ENCODE data around the gene SLC31A1. TPM values are rescaled to one million over a fixed set of nuclear protein-coding genes. Genes with fewer than 3 reads are reported as not detected.

SLC31A1 gene
- total RNA-seq, 6 experiments from 2014 or later: 31.8 to 39.6 (median 36.7) TPM

DNA sequence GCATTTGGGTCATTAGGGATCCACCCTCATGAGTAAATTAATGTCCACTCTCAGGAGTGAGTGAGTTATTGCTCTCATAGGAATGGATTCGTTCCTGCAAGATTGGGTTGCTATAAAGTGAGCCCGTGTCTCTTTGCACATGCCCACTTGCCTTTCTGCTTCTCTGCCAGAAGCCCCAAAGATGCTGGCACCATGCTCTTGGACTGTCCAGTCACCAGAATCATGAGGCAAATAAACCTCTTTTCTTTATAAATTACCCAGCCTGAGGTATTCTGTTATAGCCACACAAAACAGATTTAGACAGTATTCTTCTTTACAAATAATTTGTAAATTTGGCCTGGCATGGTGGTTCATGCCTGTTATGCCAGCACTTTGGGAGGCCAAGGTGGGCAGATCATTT is 29.5 kb downstream of the SLC31A1 start:
- no peak for DNase-seq
- no peak overlapping the region for H3K27ac Mint-ChIP-seq
- H3K36me3 Mint-ChIP-seq (ENCODE audit: low read depth): peaks cover 9% of the 10 kb centered on the region; the same call in 1 of the 2 replicates
- H3K4me3 Mint-ChIP-seq: no peak overlapping the region
- H3K9me3 Mint-ChIP-seq: no peaks in the 10 kb centered on the region
- TF ChIP-seq CTCF (IDR thresholded peaks at IDR 0.05): no peak
- H3K27me3 Mint-ChIP-seq (ENCODE audit: insufficient read depth): no peaks in the 10 kb centered on the region; the same call in 1 of the 2 replicates
- no peaks in the 10 kb centered on the region for H3K4me1 Mint-ChIP-seq (ENCODE audit: low read depth)

GRCh38 chr9:113254991-113255390 is 33.6 kb downstream of the SLC31A1 start:
- TF ChIP-seq CTCF (IDR thresholded peaks at IDR 0.05): no peak
- Mint-ChIP-seq H3K27me3 (ENCODE audit: insufficient read depth) (no peaks in the 10 kb centered on the region), H3K9me3 (no peaks in the 10 kb centered on the region), H3K4me3 (no peak overlapping the region), H3K27ac (no peak overlapping the region), H3K4me1 (ENCODE audit: low read depth) (no peaks in the 10 kb centered on the region), H3K36me3 (ENCODE audit: low read depth) (peaks cover 16% of the 10 kb centered on the region)
- no peak for DNase-seq

DNA sequence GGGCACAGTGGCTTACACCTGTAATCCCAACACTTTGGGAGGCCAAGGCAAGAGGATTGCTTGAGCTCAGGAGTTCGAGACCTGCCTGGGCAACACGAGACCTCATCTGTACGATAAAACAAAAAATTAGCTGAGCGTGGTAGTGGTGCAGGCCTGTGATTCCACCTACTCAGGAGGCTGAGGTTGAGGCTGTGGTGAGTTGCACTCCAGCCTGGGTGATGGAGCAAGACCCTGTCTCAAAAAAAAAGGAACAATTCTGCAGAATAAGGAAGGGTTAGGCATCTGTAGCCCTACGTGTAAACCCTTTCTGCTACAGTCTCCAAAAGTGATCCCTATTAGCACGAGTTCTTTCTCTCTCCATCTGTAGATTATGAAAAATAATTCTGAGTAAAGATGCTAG is 34.1 kb downstream of the SLC31A1 start:
- Mint-ChIP-seq H3K4me3 (no peak overlapping the region), H3K27ac (no peak overlapping the region), H3K27me3 (ENCODE audit: insufficient read depth) (no peaks in the 10 kb centered on the region), H3K9me3 (no peaks in the 10 kb centered on the region), H3K36me3 (ENCODE audit: low read depth) (peaks cover 20% of the 10 kb centered on the region), H3K4me1 (ENCODE audit: low read depth) (no peaks in the 10 kb centered on the region)
- DNase-seq: no peak
- TF ChIP-seq CTCF (IDR thresholded peaks at IDR 0.05): no peak

DNA sequence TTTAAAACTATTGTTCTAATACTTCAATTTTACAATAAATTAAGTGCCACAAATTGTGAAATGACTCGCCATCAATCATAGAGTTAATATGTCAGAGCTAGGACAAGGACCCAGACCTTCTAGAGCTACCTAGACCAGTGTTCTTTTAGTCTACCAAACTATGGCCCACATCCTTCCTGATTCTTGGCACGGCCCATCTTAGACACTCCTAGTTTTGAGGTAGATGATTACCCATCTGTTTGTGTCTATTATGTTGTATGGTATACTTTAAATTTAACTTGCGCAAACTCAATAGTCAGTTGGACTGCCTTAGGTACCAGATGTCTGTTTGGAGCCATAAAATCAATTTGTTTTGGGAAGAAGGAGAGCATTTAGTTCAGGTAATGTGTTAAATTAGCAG is 36.5 kb downstream of the SLC31A1 start:
- no peak overlapping the region for H3K4me3 Mint-ChIP-seq

GRCh38 chr9:113258282-113258681 is 36.9 kb downstream of the SLC31A1 start:
- no peak for TF ChIP-seq CTCF (IDR thresholded peaks at IDR 0.05)
- peaks cover 8% of the 10 kb centered on the region for H3K4me1 Mint-ChIP-seq (ENCODE audit: low read depth)
- H3K27ac Mint-ChIP-seq: no peak overlapping the region
- DNase-seq: no peak
- no peak overlapping the region for H3K4me3 Mint-ChIP-seq
- H3K27me3 Mint-ChIP-seq (ENCODE audit: insufficient read depth): no peaks in the 10 kb centered on the region
- H3K9me3 Mint-ChIP-seq: no peaks in the 10 kb centered on the region
- H3K36me3 Mint-ChIP-seq (ENCODE audit: low read depth): peaks cover 31% of the 10 kb centered on the region

More for the DNA sequence above, 36.5 kb downstream of the SLC31A1 start:
- Mint-ChIP-seq H3K36me3 (ENCODE audit: low read depth) (peaks cover 31% of the 10 kb centered on the region), H3K27me3 (ENCODE audit: insufficient read depth) (no peaks in the 10 kb centered on the region), H3K27ac (no peak overlapping the region), H3K4me1 (ENCODE audit: low read depth) (peaks cover 8% of the 10 kb centered on the region), H3K9me3 (no peaks in the 10 kb centered on the region)
- DNase-seq: no peak
- no peak for TF ChIP-seq CTCF (IDR thresholded peaks at IDR 0.05)
